ENCODE measurements around the gene FGL2. TPM values are rescaled to one million over a fixed set of nuclear protein-coding genes. Genes with fewer than 3 reads are reported as not detected.
"Not testable (repeated sequence)": the region's sequence is repeated elsewhere in the genome, so short reads cannot be mapped to it uniquely, and the experiment has no call there.

The FGL2 gene, protein sequence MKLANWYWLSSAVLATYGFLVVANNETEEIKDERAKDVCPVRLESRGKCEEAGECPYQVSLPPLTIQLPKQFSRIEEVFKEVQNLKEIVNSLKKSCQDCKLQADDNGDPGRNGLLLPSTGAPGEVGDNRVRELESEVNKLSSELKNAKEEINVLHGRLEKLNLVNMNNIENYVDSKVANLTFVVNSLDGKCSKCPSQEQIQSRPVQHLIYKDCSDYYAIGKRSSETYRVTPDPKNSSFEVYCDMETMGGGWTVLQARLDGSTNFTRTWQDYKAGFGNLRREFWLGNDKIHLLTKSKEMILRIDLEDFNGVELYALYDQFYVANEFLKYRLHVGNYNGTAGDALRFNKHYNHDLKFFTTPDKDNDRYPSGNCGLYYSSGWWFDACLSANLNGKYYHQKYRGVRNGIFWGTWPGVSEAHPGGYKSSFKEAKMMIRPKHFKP
- total RNA-seq = 10 to 100 TPM; 18.8 to 45.1 TPM
- long read RNA-seq, full-length matches to known transcripts = 17 of 17 reads
- long read RNA-seq, partial matches to known transcripts = 0 of 17 reads
- long read RNA-seq, other reads (novel, unspliced or antisense) = 0 of 17 reads

GRCh38 chr7:77199013-77199966 is at the start of gene FGL2:
Gene FGL2, minus strand, starts transcription at chr7:77199819. Its CDS starts 26 bp downstream, at chr7:77199793.
- DNase-seq (peak; percentile 63 to 77), ATAC-seq (peak; percentile 71)
- intact Hi-C loops (cut with DNase I, micrococcal nuclease) = no loop called here

- no peak for ATAC-seq
- intact Hi-C loops (cut with DNase I, micrococcal nuclease) = no loop called here
- no peak for DNase-seq
Measured at GRCh38 chr7:77248154-77248553, 48.5 kb upstream of the FGL2 start.

DNA sequence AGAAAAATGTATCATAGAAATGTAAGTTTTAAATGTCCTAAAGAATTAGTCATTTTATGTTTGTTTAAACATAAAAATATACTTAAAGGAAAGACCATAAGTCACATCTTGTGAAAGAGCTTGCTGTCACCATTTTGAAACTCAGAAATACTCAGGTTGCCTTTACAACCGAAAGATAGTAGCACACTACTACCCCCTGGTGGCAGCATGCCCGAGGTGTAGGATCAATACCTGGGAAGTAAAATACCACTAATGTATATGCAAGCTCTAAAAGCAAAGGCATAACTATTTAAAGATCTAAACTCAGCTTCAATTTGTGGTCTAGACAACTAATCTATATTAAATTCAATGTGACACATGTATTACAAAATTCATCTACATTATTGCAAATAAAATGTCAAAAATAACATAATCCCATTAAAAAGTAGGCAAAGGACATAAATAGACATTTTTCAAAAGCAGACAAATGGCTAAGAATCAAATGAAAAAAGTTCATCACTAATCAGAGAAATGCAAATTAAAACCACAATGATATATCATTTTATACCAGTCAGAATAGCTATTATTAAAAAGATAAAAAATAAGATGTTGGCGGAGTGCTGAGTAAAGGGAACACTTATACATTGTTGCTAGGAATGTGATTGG is 47.7 kb upstream of the FGL2 start:
- intact Hi-C loops (cut with DNase I, micrococcal nuclease) = no loop called here
- ATAC-seq = peak; percentile 91
- DNase-seq = peak; percentile 64 to 95

DNA sequence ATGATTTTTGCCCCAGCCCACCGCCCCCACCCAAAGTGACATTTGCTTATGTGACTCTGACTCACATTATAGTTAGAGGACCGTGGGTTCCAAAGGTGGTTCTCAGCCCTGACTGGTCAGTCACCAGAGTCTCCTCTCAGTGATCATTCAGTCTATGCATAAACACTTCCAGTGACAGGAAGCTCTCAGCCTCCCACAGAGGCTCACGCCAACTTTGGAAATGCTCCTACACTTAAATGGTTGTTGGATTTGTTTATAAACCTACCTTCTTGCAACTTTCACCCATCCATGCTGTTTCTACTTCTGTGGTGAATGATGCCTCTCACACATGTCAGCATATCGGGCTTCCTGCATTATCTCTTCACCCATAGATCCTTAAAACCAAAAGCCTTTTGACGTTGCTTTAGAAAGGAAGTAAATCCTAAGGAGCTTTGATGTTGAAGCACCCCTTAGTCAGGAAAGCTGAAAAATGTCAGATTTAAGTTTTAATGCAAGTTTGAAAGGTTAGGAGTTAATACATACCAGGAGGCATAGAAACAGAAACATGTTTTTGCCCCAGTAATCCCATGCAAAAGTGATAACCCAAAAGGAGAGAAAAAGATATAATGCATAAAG is 46.5 kb upstream of the FGL2 start:
- ATAC-seq = peak; percentile 29
- intact Hi-C loops (cut with DNase I, micrococcal nuclease) = no loop called here
- no peak for DNase-seq

- DNase-seq = no peak
- no peak for ATAC-seq
- intact Hi-C loops (cut with DNase I, micrococcal nuclease) = no loop called here
Measured at GRCh38 chr7:77245015-77245755, 45.6 kb upstream of the FGL2 start.

DNA sequence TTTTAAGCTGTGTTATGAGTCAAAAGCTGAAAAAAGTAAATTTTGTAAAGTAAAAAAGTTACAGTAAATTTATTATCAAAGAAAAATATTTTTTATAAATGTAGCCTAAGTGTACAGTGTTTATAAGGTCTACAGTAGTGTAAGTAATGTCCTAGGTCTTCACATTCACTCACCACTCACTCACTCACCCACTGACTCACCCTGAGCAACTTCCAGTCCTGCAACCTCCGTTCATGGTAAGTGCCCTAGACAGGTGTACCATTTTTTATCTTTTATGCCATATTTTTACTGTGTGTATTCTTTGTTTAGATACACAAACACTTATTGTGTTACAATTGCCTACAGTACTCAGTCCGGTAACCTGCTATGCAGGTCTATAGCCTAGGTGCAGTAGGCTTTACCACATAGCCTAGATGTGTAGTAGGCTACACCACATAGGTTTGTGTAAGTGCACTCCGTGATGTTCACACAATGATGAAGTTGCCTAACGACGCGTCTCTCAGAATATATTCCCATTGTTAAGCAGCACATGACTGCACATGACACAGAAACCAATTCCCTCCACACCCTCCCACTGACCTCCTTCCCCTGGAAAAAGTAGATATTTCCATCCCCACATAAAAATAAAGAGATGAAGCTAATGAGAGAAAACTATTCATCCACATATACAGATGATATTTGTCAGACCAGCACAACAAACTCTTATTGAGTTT is 44.8 kb upstream of the FGL2 start:
- intact Hi-C loops (cut with DNase I, micrococcal nuclease) = no loop called here
- no peak for ATAC-seq
- DNase-seq = no peak

GRCh38 chr7:77242554-77242953 is 42.9 kb upstream of the FGL2 start:
- ATAC-seq (no peak), DNase-seq (no peak)
- intact Hi-C loops (cut with DNase I, micrococcal nuclease) = no loop called here

GRCh38 chr7:77242068-77242467 is 42.4 kb upstream of the FGL2 start:
- DNase-seq = no peak
- ATAC-seq = no peak
- intact Hi-C loops (cut with DNase I, micrococcal nuclease) = no loop called here

DNA sequence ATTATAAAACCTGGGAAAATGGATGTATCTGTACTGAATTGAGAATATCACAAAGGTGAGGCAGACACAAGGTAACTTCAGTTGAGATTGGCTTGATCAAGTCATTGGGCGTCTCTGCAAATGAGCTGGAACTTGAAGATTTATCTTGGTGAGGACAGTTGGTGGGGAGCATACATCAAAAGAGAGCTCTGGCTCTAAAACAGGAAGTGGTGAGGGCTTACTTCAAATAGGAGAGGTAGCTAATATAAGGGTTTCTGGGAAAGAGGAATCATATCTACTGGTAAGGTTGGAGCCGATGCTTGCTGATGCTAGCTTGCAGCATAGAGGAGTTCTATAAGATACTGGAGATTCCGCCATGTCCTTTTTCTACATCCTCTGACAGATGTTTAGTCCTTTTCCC is 39.9 kb upstream of the FGL2 start:
- intact Hi-C loops (cut with DNase I, micrococcal nuclease) = no loop called here
- ATAC-seq (no peak), DNase-seq (no peak)

GRCh38 chr7:77238703-77239136 is 39.1 kb upstream of the FGL2 start:
- DNase-seq (no peak), ATAC-seq (peak; percentile 18)
- intact Hi-C loops (cut with DNase I, micrococcal nuclease) = no loop called here

- ATAC-seq (no peak), DNase-seq (no peak)
- intact Hi-C loops (cut with DNase I, micrococcal nuclease) = no loop called here
Measured at GRCh38 chr7:77235276-77235675, 35.7 kb upstream of the FGL2 start.

DNA sequence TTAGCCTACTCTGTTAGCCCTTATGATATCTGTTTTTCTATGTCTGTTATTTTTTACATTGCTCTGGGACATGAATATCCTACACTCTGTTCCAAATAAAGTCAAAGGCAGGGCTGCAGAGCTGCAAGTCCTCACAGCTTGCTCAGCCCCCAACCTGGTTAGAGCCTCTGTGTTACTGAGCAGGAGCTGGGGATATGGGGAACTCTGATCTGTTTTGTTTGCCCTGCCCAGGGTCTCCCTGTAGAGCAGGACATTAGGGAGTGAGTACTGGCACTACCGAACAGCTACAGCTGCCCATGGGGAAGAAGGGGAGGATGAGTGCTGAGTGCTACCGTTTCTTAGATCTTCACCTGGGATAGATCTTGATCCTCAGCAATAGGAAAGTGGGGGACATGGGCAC is 32.8 kb upstream of the FGL2 start:
- DNase-seq (no peak), ATAC-seq (no peak)
- intact Hi-C loops (cut with DNase I, micrococcal nuclease) = no loop called here

- DNase-seq; ATAC-seq; intact Hi-C loops (cut with DNase I, micrococcal nuclease): not testable (repeated sequence)
Measured at GRCh38 chr7:77228795-77229194, 29.2 kb upstream of the FGL2 start.

DNA sequence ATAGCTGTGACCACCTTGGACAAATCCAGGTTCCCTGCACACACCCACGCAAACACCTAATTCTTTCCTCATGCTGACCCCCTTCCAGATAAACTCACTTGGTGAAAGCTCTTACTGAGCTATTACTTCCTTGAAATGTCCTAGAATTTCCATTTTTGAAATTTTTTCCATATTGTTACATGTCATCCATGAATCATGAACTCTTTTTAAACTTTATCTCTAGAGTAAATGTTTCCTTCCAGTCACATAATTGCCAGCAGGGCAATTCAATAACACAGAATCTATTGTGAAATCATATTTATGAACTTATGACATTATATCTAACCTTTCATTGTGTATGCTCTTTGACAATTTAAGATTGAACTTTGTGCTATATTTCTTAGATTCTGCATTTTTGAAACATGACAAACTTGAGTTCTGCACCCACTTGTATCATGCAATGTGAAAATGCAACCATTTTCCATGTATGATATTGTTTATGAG is 26.8 kb upstream of the FGL2 start:
- intact Hi-C loops (cut with DNase I, micrococcal nuclease) = no loop called here

DNA sequence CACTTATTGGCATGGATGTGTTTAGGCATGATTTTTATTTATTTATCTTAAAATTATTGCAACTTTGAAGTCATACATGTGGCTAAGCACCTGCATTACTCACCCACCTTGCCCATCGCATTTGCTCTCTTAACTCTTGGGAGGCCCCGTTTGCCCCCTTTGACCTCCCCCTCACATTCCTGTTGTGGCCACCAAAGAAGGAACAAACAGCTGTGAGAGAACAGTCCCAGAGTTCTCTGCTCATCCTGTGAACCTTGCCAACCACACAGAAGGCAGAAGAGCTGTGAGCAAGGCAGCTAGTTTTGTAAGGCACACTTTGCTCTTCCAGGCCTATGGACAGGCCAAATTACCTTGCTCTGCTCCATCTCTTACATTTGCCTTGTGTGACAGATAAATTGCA is 23.6 kb upstream of the FGL2 start:
- intact Hi-C loops (cut with DNase I, micrococcal nuclease) = no loop called here
- DNase-seq (no peak), ATAC-seq (no peak)

More for the DNA sequence above, 26.8 kb upstream of the FGL2 start:
- DNase-seq (no peak), ATAC-seq (peak; percentile 92)

DNA sequence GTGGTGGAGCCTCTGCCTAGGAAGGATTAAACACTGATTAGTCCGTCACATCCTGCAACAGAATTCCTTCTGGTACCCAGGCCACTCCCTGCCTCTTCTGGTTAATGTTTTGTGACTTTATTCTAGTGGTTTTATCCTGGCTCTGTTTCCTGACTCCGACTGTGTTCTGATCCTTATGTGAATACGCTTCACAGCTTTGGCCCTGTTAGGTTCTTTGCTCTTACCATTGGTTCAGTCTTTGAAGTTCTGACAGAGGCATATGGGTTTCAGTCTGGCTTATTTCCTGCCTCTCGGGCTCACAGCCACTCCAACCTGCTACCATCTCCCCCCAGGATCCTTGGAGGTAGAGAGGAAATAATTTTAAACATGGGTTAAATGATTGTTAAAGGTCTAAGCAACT is 23.2 kb upstream of the FGL2 start:
- intact Hi-C loops (cut with DNase I, micrococcal nuclease) = no loop called here
- ATAC-seq = no peak
- DNase-seq = no peak

DNA sequence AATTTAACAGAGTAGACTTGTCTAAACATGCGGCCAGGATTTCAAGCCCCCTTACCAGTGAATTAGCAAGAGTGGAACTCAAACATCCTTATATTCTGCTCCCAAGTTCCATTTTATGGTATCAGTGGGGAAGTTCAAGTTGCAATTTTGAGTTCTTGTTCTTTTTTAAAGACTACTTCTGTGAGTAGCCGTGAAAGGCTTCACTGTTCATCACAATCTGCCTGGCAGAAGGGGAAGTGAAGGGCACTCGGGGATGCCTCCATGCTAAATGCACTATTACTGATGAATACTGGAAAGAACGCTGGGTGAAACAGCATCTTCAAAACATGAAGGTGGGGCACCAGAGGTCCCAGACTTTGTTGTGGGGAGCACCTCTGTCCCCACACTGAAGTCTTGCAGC is 22.4 kb upstream of the FGL2 start:
- intact Hi-C loops (cut with DNase I, micrococcal nuclease) = no loop called here
- DNase-seq (no peak), ATAC-seq (no peak)
